Measurements from ENCODE around the gene SCAANT1. TPM values are rescaled to one million over a fixed set of nuclear protein-coding genes. Genes with fewer than 3 reads are reported as not detected.
A peak's percentile ranks its signal among the peaks of the same experiment; 100 is the strongest.

SCAANT1 gene
- total RNA-seq (not detected), polyA plus RNA-seq (not detected)

DNA sequence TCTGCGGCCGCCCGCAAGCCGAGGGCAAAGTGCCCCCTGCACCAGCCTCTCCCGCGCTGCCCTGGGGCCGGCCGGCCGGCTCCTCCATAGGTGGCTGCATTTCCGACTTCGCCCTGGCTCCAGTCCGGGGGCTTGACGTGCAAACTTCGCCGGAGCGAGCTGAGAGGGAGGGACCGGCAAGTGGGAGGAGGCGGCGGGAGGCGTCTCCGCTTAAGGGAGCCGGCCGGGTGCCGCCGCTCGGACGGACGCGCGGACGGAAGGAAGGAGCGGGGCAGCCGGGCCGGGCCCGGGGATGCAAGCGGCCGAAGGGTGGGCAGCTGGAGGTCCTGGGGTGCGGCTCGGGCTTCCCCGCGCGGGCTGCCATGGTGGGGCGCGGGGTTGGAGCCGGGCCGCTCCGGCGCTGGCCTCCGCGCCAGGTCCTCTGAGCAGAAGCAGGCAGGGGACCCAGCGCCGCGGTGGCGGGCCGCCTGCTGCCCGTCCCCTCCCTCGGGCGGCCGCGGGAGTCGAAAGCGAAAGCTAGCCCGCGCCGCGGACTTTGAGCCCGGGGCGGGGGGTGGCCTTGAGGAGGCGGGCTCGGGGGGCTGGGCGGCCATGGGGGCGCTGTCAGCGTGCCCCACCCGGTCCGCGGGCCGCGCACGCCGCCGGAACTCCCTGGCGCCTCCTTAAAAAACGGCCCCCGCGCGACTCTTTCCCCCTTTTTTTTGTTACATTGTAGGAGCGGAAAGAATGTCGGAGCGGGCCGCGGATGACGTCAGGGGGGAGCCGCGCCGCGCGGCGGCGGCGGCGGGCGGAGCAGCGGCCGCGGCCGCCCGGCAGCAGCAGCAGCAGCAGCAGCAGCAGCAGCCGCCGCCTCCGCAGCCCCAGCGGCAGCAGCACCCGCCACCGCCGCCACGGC lies at the start of gene SCAANT1:
TSS of gene SCAANT1 (minus strand) at position 511 of the 895 bp plus-strand sequence.
- TF ChIP-seq NR2F2 (IDR thresholded peaks at IDR 0.05) (no peak), RAD21 (IDR thresholded peaks at IDR 0.05) (peak in 1 of 2 donors; percentile 57), FOXA2 (IDR thresholded peaks at IDR 0.05) (no peak), YY1 (IDR thresholded peaks at IDR 0.05) (peak; percentile 74), HNF4G (IDR thresholded peaks at IDR 0.05) (peak; percentile 49), SP1 (IDR thresholded peaks at IDR 0.05) (peak; percentile 65), EGR1 (IDR thresholded peaks at IDR 0.05; ENCODE audit: low read depth in 2 of 2) (no peak), HNF4A (conservative IDR thresholded peaks at IDR 0.05) (peak; percentile 45 to 54), RXRA (IDR thresholded peaks at IDR 0.05) (no peak), TAF1 (conservative IDR thresholded peaks at IDR 0.05) (peak; percentile 36), GABPA (IDR thresholded peaks at IDR 0.05 in 1 of 2, conservative IDR thresholded peaks at IDR 0.05 in 1 of 2) (peak; percentile 44 to 45), FOXA1 (IDR thresholded peaks at IDR 0.05) (no peak), JUND (IDR thresholded peaks at IDR 0.05) (peak in 1 of 2 donors; percentile 19)
- TF ChIP-seq, protein P1, sequence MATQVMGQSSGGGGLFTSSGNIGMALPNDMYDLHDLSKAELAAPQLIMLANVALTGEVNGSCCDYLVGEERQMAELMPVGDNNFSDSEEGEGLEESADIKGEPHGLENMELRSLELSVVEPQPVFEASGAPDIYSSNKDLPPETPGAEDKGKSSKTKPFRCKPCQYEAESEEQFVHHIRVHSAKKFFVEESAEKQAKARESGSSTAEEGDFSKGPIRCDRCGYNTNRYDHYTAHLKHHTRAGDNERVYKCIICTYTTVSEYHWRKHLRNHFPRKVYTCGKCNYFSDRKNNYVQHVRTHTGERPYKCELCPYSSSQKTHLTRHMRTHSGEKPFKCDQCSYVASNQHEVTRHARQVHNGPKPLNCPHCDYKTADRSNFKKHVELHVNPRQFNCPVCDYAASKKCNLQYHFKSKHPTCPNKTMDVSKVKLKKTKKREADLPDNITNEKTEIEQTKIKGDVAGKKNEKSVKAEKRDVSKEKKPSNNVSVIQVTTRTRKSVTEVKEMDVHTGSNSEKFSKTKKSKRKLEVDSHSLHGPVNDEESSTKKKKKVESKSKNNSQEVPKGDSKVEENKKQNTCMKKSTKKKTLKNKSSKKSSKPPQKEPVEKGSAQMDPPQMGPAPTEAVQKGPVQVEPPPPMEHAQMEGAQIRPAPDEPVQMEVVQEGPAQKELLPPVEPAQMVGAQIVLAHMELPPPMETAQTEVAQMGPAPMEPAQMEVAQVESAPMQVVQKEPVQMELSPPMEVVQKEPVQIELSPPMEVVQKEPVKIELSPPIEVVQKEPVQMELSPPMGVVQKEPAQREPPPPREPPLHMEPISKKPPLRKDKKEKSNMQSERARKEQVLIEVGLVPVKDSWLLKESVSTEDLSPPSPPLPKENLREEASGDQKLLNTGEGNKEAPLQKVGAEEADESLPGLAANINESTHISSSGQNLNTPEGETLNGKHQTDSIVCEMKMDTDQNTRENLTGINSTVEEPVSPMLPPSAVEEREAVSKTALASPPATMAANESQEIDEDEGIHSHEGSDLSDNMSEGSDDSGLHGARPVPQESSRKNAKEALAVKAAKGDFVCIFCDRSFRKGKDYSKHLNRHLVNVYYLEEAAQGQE (IDR thresholded peaks at IDR 0.05), result peak; percentile 74
- TF ChIP-seq, protein P2, sequence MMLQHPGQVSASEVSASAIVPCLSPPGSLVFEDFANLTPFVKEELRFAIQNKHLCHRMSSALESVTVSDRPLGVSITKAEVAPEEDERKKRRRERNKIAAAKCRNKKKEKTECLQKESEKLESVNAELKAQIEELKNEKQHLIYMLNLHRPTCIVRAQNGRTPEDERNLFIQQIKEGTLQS (IDR thresholded peaks at IDR 0.05), result no peak
- TF ChIP-seq, protein P3, sequence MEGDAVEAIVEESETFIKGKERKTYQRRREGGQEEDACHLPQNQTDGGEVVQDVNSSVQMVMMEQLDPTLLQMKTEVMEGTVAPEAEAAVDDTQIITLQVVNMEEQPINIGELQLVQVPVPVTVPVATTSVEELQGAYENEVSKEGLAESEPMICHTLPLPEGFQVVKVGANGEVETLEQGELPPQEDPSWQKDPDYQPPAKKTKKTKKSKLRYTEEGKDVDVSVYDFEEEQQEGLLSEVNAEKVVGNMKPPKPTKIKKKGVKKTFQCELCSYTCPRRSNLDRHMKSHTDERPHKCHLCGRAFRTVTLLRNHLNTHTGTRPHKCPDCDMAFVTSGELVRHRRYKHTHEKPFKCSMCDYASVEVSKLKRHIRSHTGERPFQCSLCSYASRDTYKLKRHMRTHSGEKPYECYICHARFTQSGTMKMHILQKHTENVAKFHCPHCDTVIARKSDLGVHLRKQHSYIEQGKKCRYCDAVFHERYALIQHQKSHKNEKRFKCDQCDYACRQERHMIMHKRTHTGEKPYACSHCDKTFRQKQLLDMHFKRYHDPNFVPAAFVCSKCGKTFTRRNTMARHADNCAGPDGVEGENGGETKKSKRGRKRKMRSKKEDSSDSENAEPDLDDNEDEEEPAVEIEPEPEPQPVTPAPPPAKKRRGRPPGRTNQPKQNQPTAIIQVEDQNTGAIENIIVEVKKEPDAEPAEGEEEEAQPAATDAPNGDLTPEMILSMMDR (IDR thresholded peaks at IDR 0.05; ENCODE audit: low read depth, low read length, missing input control), result peak; percentile 22
- TF ChIP-seq, protein P4, sequence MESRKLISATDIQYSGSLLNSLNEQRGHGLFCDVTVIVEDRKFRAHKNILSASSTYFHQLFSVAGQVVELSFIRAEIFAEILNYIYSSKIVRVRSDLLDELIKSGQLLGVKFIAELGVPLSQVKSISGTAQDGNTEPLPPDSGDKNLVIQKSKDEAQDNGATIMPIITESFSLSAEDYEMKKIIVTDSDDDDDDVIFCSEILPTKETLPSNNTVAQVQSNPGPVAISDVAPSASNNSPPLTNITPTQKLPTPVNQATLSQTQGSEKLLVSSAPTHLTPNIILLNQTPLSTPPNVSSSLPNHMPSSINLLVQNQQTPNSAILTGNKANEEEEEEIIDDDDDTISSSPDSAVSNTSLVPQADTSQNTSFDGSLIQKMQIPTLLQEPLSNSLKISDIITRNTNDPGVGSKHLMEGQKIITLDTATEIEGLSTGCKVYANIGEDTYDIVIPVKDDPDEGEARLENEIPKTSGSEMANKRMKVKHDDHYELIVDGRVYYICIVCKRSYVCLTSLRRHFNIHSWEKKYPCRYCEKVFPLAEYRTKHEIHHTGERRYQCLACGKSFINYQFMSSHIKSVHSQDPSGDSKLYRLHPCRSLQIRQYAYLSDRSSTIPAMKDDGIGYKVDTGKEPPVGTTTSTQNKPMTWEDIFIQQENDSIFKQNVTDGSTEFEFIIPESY (IDR thresholded peaks at IDR 0.05), result no peak
- TF ChIP-seq, protein P5, sequence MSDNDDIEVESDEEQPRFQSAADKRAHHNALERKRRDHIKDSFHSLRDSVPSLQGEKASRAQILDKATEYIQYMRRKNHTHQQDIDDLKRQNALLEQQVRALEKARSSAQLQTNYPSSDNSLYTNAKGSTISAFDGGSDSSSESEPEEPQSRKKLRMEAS (IDR thresholded peaks at IDR 0.05), result peak; percentile 14
- Histone ChIP-seq H3K9me3 (ENCODE audit: control insufficient read depth in 4 of 4, low read length in 3 of 4) (no peaks in the 10 kb centered on the region), H3K9ac (ENCODE audit: low read depth in 1 of 2, low read length in 2 of 2) (peak within 1 kb of the TSS; percentile 73 to 75), H3K27ac (ENCODE audit: low read depth in 1 of 2, low read length in 2 of 2) (peak within 1 kb of the TSS; percentile 96 to 97), H3K36me3 (ENCODE audit: control insufficient read depth in 4 of 4, insufficient read depth in 3 of 4, low read depth in 1 of 4, low read length in 3 of 4) (peaks cover 0 to 10% (median 5%) of the 10 kb centered on the region in 4 donors), H3K4me1 (ENCODE audit: control insufficient read depth in 4 of 4, insufficient read depth in 4 of 4, low read length in 3 of 4) (peaks cover 7 to 32% (median 23%) of the 10 kb centered on the region in 4 donors), H3K27me3 (ENCODE audit: control insufficient read depth in 4 of 4, insufficient read depth in 4 of 4, low read length in 3 of 4) (no peaks in the 10 kb centered on the region), H3K4me3 (ENCODE audit: low read depth in 1 of 3, low read length in 3 of 3) (peak within 1 kb of the TSS; percentile 77 to 92 (median 85))
- DNase-seq (ENCODE audit: low spot score), result peak; percentile 83
- WGBS, result under 1% methylated on average over 115 of the region's 115 CpGs

Measured in liver (tissue), 9 donors.